Mucosa of gallbladder (tissue), 1 donor: Measurements from ENCODE around the gene PANK3. TPM values are rescaled to one million over a fixed set of nuclear protein-coding genes. Genes with fewer than 3 reads are reported as not detected.
"Not testable (repeated sequence)": the region's sequence is repeated elsewhere in the genome, so short reads cannot be mapped to it uniquely, and the experiment has no call there.

Experiments used
- DNase-seq: peaks from one replicate; pipeline ENCODE4 v3.0.0-alpha.2; 2020; ENCODE audit warnings: low spot score
- total RNA-seq: library from RNA; stranded (reverse); gene quantifications from one replicate; pipeline ENCODE4 v1.2.1, GENCODE V29; 2021
- donor health status: DM: no; HTN: no; CAD: no.

The PANK3 gene
- total RNA-seq, 1 donor from 2014 or later = 56.7 TPM

- DNase-seq = no peak
Measured at GRCh38 chr5:168552146-168552545, 27.0 kb downstream of the PANK3 start.

DNA sequence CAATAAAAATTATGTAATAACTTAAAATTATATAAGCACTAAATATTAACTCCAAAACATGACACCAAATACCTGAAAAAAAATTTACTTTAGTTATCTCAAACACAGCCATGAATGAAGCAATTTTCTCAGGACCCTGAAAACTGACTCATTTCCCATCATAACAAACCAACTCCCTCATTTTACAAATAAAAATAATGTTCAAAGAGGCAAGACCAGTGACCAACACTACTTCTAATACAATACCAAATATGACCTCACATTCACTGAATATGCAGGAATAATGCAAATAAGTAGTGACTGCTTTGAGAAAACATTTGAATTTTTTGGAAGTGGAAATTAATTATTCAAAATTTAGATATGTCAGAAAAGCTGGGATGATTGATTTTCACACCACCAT lies 28.5 kb downstream of the PANK3 start:
- DNase-seq = no peak

GRCh38 chr5:168549554-168549953 lies 29.6 kb downstream of the PANK3 start:
- no peak for DNase-seq

DNA sequence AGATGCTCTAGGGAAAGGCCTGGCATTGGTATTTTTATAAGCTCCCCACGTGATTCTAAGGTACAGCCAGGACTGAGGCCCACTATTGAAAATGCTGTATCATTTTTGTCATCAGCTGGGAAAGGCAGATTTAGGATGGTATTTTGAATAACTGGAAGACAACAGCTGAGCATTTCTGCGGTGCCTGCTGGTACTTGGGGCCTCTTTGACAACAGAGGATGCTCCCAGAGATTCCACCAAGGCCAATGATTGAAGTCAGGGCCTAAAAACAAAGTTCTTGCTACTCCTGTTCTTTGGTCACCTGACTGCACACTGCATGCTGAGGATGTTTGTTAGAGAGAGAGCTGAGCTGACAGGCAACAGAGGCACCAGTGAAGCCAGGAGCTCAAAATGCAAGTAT lies 42.0 kb downstream of the PANK3 start:
- DNase-seq = no peak

- not testable (repeated sequence) for DNase-seq
Measured at GRCh38 chr5:168534351-168534750, 44.8 kb downstream of the PANK3 start.

GRCh38 chr5:168531987-168532864 lies 46.9 kb downstream of the PANK3 start:
- no peak for DNase-seq

DNA sequence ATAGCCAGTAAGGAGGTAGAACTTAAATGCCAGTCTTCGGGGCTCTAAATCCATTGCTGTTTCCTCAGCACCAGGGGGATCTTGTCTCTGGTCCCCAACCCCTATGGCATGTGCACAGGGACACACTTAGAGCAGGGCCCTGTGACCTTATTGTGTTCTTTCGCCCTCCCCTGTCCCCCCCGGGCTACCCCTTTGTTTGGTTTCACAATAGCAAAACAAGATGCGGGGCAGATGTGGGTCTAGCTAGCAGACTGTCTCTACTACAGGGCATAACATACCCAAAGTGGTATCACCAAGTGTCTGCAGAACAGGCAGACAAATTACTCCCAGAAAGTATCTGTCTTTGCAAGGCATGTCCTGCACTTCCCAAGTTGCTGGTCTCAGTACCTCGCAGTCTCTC lies 48.0 kb downstream of the PANK3 start:
- DNase-seq = no peak

GRCh38 chr5:168530621-168531150 lies 48.5 kb downstream of the PANK3 start:
- no peak for DNase-seq

- no peak for DNase-seq
Measured at GRCh38 chr5:168529374-168530234, 49.6 kb downstream of the PANK3 start.

GRCh38 chr5:168528521-168529373 lies 50.4 kb downstream of the PANK3 start, which contains the start of gene FBLL1:
TSS of gene FBLL1 (plus strand) at chr5:168529305. CDS start at chr5:168529505, 200 bp downstream.
- DNase-seq = peak; percentile 24

DNA sequence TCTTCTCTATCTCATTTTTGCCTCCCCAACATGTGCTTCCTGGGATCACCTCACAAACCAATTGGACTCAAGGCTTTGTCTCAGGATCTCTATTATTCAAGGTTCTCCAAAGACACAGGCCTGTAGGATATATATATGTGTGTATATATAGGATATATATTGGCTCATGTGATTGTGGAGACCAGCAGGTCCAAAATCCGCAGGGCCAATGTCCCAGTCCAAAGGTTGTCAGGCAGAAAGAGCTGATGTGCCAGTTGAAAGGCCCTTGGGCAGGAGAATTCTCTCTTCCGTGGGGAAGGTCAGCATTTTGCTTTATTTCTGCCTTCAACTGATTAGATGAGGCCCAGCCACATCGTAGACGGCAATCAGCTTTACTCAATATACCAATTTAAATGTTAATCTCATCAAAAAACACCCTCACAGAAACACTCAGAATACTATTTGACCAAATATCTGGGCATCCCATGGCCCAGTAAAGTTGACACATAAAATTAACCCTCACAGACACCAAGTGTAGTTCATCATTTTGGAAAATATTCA lies 51.3 kb downstream of the PANK3 start:
- no peak for DNase-seq

DNA sequence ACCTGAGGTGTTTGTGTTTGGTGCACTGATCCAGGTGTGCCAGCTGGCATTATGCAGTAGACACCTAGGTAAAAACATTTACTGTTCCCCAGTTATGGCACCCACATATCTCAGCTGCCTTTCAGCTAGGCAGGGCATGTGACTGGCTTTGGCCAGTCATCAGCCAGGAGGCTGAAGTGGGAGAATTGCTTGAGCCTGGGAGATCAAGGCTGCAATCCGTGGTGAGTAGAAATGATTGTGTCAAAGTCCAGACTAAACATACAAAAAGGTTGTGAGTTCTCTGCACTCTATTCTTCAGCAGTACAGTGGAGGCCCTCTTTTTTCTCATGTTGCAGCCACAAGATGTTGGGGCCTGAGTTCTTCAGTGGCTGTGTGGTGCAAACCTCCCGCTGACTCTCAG lies 53.3 kb downstream of the PANK3 start:
- no peak for DNase-seq

- DNase-seq = no peak
Measured at GRCh38 chr5:168513861-168514428, 65.2 kb downstream of the PANK3 start.

DNA sequence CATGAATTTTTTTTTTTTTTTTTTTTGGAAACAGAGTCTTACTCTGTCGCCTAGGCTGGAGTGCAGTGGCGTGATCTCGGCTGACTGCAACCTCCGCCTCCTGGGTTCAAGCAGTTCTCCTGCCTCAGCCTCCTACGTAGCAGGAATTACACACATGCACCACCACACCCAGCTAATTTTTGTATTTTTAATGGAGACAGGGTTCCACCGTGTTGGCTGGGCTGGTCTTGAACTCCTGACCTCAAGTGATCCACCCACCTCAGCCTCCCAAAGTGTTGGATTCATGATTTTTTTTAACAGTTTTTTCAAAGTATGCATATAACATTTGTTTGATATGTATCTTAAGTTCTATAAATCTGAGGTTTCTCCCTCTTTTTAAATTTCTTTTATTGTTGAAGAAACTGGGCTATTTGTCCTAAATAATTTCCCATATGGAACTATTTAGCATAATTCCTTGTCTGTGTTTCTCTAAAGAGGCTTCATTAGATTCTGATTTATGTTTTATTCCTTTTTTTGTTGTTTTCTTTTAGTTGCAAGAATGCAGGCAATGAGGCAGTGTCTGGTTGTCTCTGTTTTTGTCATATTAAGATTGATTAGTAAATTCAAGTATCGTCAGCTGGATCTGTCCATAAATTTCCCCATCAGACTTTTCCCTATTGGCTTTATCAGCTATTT lies 76.5 kb downstream of the PANK3 start:
- no peak for DNase-seq

Other genes starting within 250 kb of the PANK3 start
- 63.4 TPM for gene RARS1, start 92.9 kb downstream of the PANK3 start, total RNA-seq
- gene FBLL1, start 50.1 kb downstream of the PANK3 start, total RNA-seq = 0.23 TPM